ENCODE results near the gene FMOD. TPM values are rescaled to one million over a fixed set of nuclear protein-coding genes. Genes with fewer than 3 reads are reported as not detected.

FMOD gene
- total and polyA plus RNA-seq, 7 experiments from 2014 or later = not detected

GRCh38 chr1:203325418-203326091 lies 25.4 kb downstream of the FMOD start:
- ChIA-PET CTCF (interaction anchor here (1.2 to 9.7 kb wide), 7 partner anchors 12 to 163 kb away, joined by 4 to 215 read pairs (median 79); partner anchors contain the start of gene BTG2), POLR2A (interaction anchor here (1.9 to 24.2 kb wide), 7 partner anchors 8 to 439 kb away, joined by 7 to 1812 read pairs (median 73); partner anchors contain the start of genes ATP2B4, BTG2 and LAX1)
- Mint-ChIP-seq H3K27ac (peak overlapping the region; percentile 85 to 100 (median 99)), H3K4me1 (peaks cover 55 to 88% (median 82%) of the 10 kb centered on the region in 7 donors), H3K9me3 (no peaks in the 10 kb centered on the region), H3K27me3 (no peaks in the 10 kb centered on the region), H3K36me3 (no peaks in the 10 kb centered on the region), H3K4me3 (peak overlapping the region; percentile 80 to 89 (median 86))
- DNase-seq (no peak), ATAC-seq (no peak)
- peak overlapping the region; percentile 29 for H3K4me3 ChIP-seq (ENCODE audit: low read length)
- intact Hi-C loops (cut with micrococcal nuclease) = loop anchor here (5.0 to 10.0 kb wide), 10 partner anchors 301 to 1959 kb away; partner anchors contain the start of genes ATP2B4 (in 1 of the 2), KDM5B (in 1 of the 2), LAX1 (in 1 of the 2) and MDM4 (in 1 of the 2)
- no peaks in the 10 kb centered on the region for H3K9me3 ChIP-seq (ENCODE audit: control insufficient read depth in 2 of 3, low read length in 3 of 3)
- H3K4me1 ChIP-seq (ENCODE audit: control insufficient read depth in 2 of 2, insufficient read depth in 2 of 2, low read length in 2 of 2) = peaks cover 70 to 71% of the 10 kb centered on the region in 2 donors
- H3K27me3 ChIP-seq (ENCODE audit: control insufficient read depth in 2 of 2, insufficient read depth in 2 of 2, low read length in 2 of 2) = no peaks in the 10 kb centered on the region
- H3K36me3 ChIP-seq (ENCODE audit: control insufficient read depth in 2 of 3, insufficient read depth in 3 of 3, low read length in 3 of 3) = no peaks in the 10 kb centered on the region
- H3K27ac ChIP-seq (ENCODE audit: low read depth, low read length) = peak overlapping the region; percentile 98

- Histone ChIP-seq H3K27me3 (ENCODE audit: control insufficient read depth in 2 of 2, insufficient read depth in 2 of 2, low read length in 2 of 2) (no peaks in the 10 kb centered on the region), H3K27ac (ENCODE audit: low read depth, low read length) (peak overlapping the region; percentile 98), H3K4me3 (ENCODE audit: low read length) (peak overlapping the region; percentile 29), H3K36me3 (ENCODE audit: control insufficient read depth in 2 of 3, insufficient read depth in 3 of 3, low read length in 3 of 3) (no peaks in the 10 kb centered on the region), H3K9me3 (ENCODE audit: control insufficient read depth in 2 of 3, low read length in 3 of 3) (no peaks in the 10 kb centered on the region), H3K4me1 (ENCODE audit: control insufficient read depth in 2 of 2, insufficient read depth in 2 of 2, low read length in 2 of 2) (peaks cover 75 to 76% of the 10 kb centered on the region in 2 donors)
- Mint-ChIP-seq H3K4me1 (peaks cover 61 to 92% (median 85%) of the 10 kb centered on the region in 7 donors), H3K9me3 (no peaks in the 10 kb centered on the region), H3K36me3 (no peaks in the 10 kb centered on the region), H3K4me3 (peak overlapping the region; percentile 61 to 89 (median 82)), H3K27ac (peak overlapping the region; percentile 85 to 100 (median 99)), H3K27me3 (no peaks in the 10 kb centered on the region)
- ATAC-seq (no peak), DNase-seq (peak in 3 of 9 donors; percentile 18 to 72 (median 55))
- ChIA-PET POLR2A (interaction anchor here (2.2 to 24.2 kb wide), 6 partner anchors 8 to 439 kb away, joined by 7 to 1812 read pairs (median 93); partner anchors contain the start of genes BTG2 and LAX1), CTCF (interaction anchor here (1.2 to 9.7 kb wide), 7 partner anchors 12 to 163 kb away, joined by 4 to 215 read pairs (median 79); partner anchors contain the start of gene BTG2)
- intact Hi-C loops (cut with micrococcal nuclease) = loop anchor here (5.0 to 10.0 kb wide), 10 partner anchors 300 to 1960 kb away; partner anchors contain the start of genes ATP2B4 (in 1 of the 2), KDM5B (in 1 of the 2), LAX1 (in 1 of the 2) and MDM4 (in 1 of the 2)
Observed at GRCh38 chr1:203325026-203325417, 25.9 kb downstream of the FMOD start.

- intact Hi-C loops (cut with micrococcal nuclease) = loop anchor here (5.0 to 10.0 kb wide), 13 partner anchors 283 to 1960 kb away; partner anchors contain the start of genes ATP2B4 (in 2 of the 2), PPFIA4 (in 2 of the 2), ZBED6 (in 2 of the 2) and ZC3H11A (in 2 of the 2)
- Histone ChIP-seq H3K36me3 (ENCODE audit: control insufficient read depth in 2 of 3, insufficient read depth in 3 of 3, low read length in 3 of 3) (no peaks in the 10 kb centered on the region), H3K27me3 (ENCODE audit: control insufficient read depth in 2 of 2, insufficient read depth in 2 of 2, low read length in 2 of 2) (no peaks in the 10 kb centered on the region), H3K4me3 (ENCODE audit: low read length) (peak overlapping the region; percentile 29), H3K27ac (ENCODE audit: low read depth, low read length) (peak overlapping the region; percentile 98), H3K4me1 (ENCODE audit: control insufficient read depth in 2 of 2, insufficient read depth in 2 of 2, low read length in 2 of 2) (peaks cover 82% of the 10 kb centered on the region in 2 donors), H3K9me3 (ENCODE audit: control insufficient read depth in 2 of 3, low read length in 3 of 3) (no peaks in the 10 kb centered on the region)
- Mint-ChIP-seq H3K9me3 (no peaks in the 10 kb centered on the region), H3K36me3 (no peaks in the 10 kb centered on the region), H3K4me3 (peak overlapping the region; percentile 79 to 89 (median 83)), H3K27me3 (no peaks in the 10 kb centered on the region), H3K4me1 (peaks cover 65 to 95% (median 91%) of the 10 kb centered on the region in 7 donors), H3K27ac (peak overlapping the region; percentile 85 to 100 (median 99))
- ChIA-PET POLR2A (interaction anchor here (1.1 to 24.2 kb wide), 8 partner anchors 7 to 440 kb away, joined by 3 to 1812 read pairs (median 42); partner anchors contain the start of genes BTG2 and LAX1), CTCF (interaction anchor here (0.8 to 9.7 kb wide), 7 partner anchors 12 to 51 kb away, joined by 4 to 215 read pairs (median 79); partner anchors contain the start of gene BTG2)
- DNase-seq = peak in 8 of 9 donors; percentile 49 to 93 (median 89)
- ATAC-seq = peak; percentile 48
Observed at GRCh38 chr1:203324105-203325025, 26.6 kb downstream of the FMOD start.

GRCh38 chr1:203323587-203323986 lies 27.3 kb downstream of the FMOD start:
- H3K36me3 Mint-ChIP-seq = peaks cover 0 to 2% (median 0%) of the 10 kb centered on the region in 5 donors
- Histone ChIP-seq H3K27ac (ENCODE audit: low read depth, low read length) (peak overlapping the region; percentile 98), H3K4me1 (ENCODE audit: control insufficient read depth in 2 of 2, insufficient read depth in 2 of 2, low read length in 2 of 2) (peaks cover 82 to 85% of the 10 kb centered on the region in 2 donors), H3K27me3 (ENCODE audit: control insufficient read depth in 2 of 2, insufficient read depth in 2 of 2, low read length in 2 of 2) (no peaks in the 10 kb centered on the region), H3K9me3 (ENCODE audit: control insufficient read depth in 2 of 3, low read length in 3 of 3) (no peaks in the 10 kb centered on the region), H3K36me3 (ENCODE audit: control insufficient read depth in 2 of 3, insufficient read depth in 3 of 3, low read length in 3 of 3) (no peaks in the 10 kb centered on the region), H3K4me3 (ENCODE audit: low read length) (peak overlapping the region; percentile 9)
- peak overlapping the region; percentile 74 to 89 (median 83) for H3K4me3 Mint-ChIP-seq
- H3K4me1 Mint-ChIP-seq = peaks cover 73 to 98% (median 92%) of the 10 kb centered on the region in 7 donors
- H3K27me3 Mint-ChIP-seq = no peaks in the 10 kb centered on the region
- H3K27ac Mint-ChIP-seq = peak overlapping the region; percentile 85 to 100 (median 99)
- ChIA-PET POLR2A (interaction anchor here (1.1 to 24.2 kb wide), 8 partner anchors 7 to 441 kb away, joined by 3 to 1812 read pairs (median 42); partner anchors contain the start of genes BTG2 and LAX1), CTCF (interaction anchor here (0.8 to 9.7 kb wide), 6 partner anchors 14 to 50 kb away, joined by 4 to 215 read pairs (median 108); partner anchors contain the start of gene BTG2)
- ATAC-seq (no peak), DNase-seq (no peak)
- H3K9me3 Mint-ChIP-seq = peaks cover 0 to 2% (median 0%) of the 10 kb centered on the region in 11 donors
- intact Hi-C loops (cut with micrococcal nuclease) = loop anchor here (5.0 to 10.0 kb wide), 11 partner anchors 284 to 1961 kb away; partner anchors contain the start of genes PPFIA4 (in 2 of the 2), ZBED6 (in 2 of the 2), ZC3H11A (in 2 of the 2) and ATP2B4 (in 1 of the 2)

- no peaks in the 10 kb centered on the region for H3K27me3 Mint-ChIP-seq
- H3K9me3 Mint-ChIP-seq = peaks cover 0 to 3% (median 0%) of the 10 kb centered on the region in 11 donors
- Histone ChIP-seq H3K4me1 (ENCODE audit: control insufficient read depth in 2 of 2, insufficient read depth in 2 of 2, low read length in 2 of 2) (peaks cover 81 to 86% of the 10 kb centered on the region in 2 donors), H3K4me3 (ENCODE audit: low read length) (peak overlapping the region; percentile 9), H3K27me3 (ENCODE audit: control insufficient read depth in 2 of 2, insufficient read depth in 2 of 2, low read length in 2 of 2) (no peaks in the 10 kb centered on the region), H3K27ac (ENCODE audit: low read depth, low read length) (peak overlapping the region; percentile 98), H3K9me3 (ENCODE audit: control insufficient read depth in 2 of 3, low read length in 3 of 3) (no peaks in the 10 kb centered on the region), H3K36me3 (ENCODE audit: control insufficient read depth in 2 of 3, insufficient read depth in 3 of 3, low read length in 3 of 3) (no peaks in the 10 kb centered on the region)
- DNase-seq = no peak
- ChIA-PET POLR2A (interaction anchor here (1.1 to 24.2 kb wide), 5 partner anchors 13 to 41 kb away, joined by 3 to 1812 read pairs (median 113); partner anchors contain the start of gene BTG2), CTCF (interaction anchor here (3.5 to 9.7 kb wide), 5 partner anchors 15 to 50 kb away, joined by 62 to 215 read pairs (median 137); partner anchors contain the start of gene BTG2)
- H3K36me3 Mint-ChIP-seq = peaks cover 0 to 2% (median 0%) of the 10 kb centered on the region in 5 donors
- peak overlapping the region; percentile 43 to 89 (median 82) for H3K4me3 Mint-ChIP-seq
- intact Hi-C loops (cut with micrococcal nuclease) = loop anchor here (5.0 to 10.0 kb wide), 11 partner anchors 285 to 1962 kb away; partner anchors contain the start of genes PPFIA4 (in 2 of the 2), ZBED6 (in 2 of the 2), ZC3H11A (in 2 of the 2) and ATP2B4 (in 1 of the 2)
- no peak for ATAC-seq
- peak overlapping the region; percentile 85 to 100 (median 99) for H3K27ac Mint-ChIP-seq
- peaks cover 80 to 98% (median 90%) of the 10 kb centered on the region in 7 donors for H3K4me1 Mint-ChIP-seq
Observed at GRCh38 chr1:203322500-203323179, 28.3 kb downstream of the FMOD start.
